Activated effector memory CD4-positive, alpha-beta T cell treated with anti-CD3 and anti-CD28 coated beads, Interleukin-2, amount 50 U/mL, for 16 hours (primary cell): ENCODE measurements around the gene DNAJC15.
"Not testable (repeated sequence)": the region's sequence is repeated elsewhere in the genome, so short reads cannot be mapped to it uniquely, and the experiment has no call there.

Source experiments
- DNase-seq: peaks from one replicate; pipeline ENCODE4 v3.0.0-alpha.2; 2020

Gene DNAJC15

DNA sequence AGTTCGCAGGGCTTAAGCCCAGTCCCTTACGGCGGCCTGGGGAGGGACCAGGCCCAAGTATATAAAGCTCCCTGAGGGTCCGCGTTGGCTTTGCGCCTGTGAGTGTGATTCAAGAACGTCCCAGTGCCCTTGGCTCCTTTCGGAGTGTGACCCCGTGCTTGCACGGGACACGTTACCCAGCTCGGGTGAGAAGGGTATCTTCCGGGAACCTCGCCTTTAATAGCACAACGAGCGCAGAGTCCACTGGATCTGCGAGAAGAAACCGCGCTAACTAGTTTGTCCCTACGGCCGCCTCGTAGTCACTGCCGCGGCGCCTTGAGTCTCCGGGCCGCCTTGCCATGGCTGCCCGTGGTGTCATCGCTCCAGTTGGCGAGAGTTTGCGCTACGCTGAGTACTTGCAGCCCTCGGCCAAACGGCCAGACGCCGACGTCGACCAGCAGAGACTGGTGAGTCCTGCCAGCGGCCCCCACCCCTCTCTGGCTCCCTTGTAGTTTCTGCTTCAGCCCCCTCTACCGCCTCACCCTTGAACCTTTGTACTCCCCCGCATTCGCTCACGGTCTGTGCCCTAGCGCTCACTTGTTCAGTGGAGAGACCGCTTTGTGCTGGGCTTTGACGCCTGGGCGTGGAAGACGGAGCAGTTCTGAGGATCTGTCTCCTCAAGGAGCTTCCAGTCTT is at the start of gene DNAJC15:
DNAJC15 (plus strand) TSS at position 298 of the 675 bp plus-strand sequence; CDS start at position 339, 41 bp downstream.
- peak; percentile 92 for DNase-seq

DNA sequence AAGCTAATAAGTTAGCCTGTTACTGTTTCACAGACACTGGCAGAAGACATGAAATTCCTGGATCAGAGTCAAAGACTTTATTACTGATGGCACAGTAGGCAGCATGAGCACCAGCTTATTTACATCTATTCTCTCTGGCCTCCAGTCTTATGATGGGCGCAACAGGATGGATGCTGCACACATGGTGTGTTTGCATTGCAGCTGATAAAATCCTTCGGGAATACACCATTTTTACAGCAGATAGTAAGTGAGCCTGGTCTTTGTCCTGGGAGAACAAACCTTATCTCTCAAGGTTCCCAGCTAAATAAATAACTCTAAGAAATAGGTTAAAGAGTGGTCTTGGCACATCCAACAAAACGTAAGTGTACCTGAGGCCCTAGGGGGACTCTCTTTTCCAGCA is 47.3 kb upstream of the DNAJC15 start:
- no peak for DNase-seq

DNA sequence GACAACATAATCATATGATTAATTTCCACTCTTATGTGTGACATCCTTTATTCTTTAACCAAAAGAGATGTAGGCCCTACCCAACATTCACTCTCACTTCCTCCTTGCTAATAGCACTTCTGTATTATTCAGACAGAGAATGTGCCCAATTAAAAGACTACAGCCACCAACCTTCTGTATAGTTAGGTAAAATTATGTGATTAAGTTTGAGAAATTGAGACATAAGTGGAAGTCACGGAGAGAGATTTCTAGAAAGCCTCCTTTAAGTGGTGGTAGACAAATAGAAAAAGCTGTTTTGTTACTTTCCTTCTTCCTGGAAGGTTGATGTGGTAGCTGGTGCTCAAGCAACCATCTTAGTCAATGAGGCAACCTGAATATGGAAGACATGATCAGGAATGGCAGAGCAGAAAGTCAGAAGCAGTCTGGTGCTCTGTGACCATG is 46.1 kb upstream of the DNAJC15 start:
- DNase-seq: no peak

DNA sequence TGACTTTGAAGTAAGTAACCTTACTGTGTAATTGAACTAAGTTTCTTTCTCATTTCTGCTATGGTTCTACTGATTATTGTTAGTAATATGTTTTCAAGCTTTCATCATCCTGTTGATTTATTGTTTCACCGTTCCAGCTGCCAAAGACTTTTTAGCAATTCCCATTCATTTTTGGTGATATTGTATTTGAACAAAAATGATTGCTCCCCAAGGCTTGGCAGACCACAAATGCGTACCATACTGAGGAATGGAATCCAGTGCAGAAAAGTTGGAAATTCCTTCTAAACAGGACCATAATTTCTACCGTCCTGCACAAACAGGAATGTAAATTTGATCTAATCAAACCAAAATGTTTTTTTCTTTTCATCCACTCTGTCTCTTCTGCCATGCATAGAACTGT is 42.1 kb upstream of the DNAJC15 start:
- no peak for DNase-seq

DNA sequence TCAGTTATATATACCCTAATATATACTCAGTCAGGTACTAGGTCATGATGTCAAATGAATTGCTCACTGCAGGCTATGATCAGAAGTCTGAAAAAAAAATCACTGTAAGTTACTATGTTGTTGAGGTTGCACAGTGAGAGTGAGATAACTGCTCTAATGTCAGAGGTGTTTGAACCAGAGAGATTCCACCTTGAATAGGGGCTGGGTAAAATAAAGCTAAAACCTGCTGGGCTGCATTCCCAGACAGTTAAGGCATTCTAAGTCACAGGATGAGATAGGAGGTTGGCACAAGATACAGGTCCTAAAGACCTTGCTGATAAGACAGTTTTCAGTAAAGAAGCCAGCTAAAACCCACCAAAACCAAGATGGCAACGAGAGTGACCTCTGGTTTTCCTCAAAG is 41.5 kb upstream of the DNAJC15 start:
- DNase-seq: no peak

DNA sequence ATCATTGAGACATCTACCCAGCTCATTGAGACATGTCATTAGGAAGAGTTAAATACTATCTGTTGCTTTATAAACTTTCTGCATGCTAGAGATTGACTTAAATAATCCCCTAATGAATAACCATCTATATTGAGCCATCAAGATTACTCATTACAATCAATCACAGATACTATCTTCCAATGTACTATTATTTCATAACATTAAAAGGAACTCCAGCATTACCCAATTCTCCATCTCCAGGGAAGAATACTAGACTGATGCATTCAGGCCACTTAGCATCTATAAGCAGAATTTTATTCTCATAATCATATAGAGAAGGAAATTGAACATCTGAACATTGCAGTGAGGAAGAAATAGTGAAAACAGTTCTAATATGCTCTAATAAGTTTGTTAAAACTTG is 39.4 kb upstream of the DNAJC15 start:
- no peak for DNase-seq

DNA sequence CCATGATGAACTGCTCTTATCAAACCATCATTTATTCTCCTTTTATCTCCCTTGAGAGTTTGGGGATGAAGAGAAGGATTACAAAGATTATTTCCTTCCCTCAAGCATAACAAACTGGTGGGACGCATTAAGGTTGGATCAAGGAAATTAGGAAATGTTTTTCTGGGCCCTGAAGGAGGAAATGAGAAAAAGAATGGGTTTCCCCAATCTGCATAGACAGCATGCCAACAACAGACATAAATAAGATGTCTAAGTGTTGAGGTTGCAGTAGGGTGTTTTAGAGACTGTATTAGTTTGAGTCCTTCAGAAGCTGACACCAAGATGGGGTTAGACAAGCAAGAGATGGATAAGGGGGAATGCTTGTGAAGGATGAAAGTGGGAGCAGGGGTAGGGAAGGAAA is 38.7 kb upstream of the DNAJC15 start:
- no peak for DNase-seq

DNA sequence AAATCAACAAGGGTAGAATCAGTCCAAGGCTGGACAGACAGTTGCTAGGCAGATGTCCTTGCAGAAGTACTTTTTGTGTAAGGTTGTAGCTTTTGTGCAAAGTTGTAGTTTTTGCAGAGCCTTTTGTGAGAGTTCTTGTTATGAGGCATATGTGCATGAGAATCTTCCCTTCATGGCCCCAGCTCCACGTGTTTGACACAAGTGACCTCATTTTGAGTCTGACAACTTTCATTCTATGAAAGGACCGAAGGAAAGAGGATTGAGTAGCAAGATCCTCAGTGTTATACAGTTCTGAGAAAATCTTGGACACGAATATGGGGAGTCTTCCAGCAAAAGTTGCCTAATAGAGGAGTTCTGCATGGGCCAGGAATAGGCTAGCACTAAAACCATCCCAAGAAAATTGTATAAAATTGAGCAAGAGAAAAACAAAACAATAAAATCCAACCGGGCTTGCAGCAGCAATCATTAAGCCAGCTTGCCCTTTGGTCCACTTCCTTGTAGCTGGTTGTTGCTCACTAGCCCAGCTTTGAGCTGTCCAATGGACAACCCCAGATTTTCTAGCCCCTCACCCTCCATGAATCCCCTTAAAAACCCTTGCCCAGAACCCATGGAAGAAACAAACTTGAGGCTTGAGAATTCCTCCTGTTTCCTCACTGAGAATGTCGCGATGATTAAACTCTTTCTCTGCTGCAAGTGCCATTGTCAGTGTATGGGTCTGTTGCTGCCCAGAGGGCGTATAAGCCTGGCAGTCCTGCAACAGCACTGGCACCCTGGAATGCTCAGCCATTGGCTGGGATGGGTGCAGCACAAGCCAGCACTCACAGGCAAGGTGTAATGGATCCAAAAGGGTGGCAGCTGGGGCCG is 37.8 kb upstream of the DNAJC15 start:
- DNase-seq: no peak

DNA sequence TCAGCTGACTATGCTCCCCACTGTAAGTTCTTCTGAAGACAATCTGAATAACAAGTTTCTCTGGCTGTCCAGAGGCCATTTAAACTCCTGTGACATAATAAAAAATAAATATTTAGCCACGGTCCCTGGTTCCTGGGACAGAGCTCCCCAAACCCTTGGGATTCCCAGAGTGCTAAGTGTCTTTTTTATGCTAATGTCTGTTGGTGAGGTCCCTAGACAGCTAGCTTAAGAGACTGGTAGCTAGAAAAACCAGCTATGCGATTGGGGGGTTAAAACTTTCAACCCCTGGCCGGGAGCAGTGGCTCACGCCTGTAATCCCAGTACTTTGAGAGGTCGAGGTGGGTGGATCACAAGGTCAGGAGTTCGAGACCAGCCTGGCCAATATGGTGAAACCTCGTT is 37.2 kb upstream of the DNAJC15 start:
- DNase-seq: no peak

DNA sequence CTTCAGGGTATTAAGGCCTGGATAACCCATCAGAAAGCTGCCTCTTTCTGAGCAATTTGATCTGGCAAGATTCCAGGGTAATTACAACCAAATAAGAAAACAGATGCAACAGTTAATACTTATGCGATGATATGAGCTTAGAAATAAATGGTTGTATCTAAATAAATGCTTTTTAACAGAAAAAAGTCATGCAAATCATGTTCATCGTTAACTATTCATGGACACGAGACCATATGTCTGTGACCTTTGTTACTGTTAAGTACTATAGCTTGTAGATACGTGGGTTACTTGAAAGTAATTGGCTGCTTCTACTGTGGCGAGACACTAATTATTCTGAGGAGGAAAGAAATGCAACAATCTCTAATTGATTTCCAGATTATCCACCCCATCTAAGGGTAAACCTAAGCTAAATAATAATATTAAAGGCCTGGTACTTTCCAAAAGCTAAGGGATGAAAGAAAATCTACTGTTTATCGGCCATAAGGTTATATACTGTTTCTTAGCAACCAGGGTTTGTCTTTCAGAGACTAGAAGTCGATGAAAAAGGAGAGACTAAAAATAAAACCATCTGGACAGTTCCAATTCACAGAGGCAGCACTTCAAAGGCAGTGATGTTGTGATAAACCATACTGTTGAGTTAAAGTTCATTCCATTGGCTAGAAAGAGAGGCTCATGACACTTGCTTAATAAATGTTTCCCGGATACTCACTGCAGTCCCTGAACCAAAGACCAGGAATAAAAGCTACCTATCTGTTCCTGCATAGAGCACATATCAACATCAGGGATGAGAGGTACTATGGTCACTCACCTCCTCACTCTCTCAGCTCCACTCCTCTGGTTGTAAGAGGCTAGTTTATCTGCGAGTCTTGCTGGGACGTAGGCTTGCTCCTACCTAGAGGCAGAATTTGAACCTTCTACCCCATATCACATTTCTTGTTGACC is 32.8 kb upstream of the DNAJC15 start:
- DNase-seq: no peak

DNA sequence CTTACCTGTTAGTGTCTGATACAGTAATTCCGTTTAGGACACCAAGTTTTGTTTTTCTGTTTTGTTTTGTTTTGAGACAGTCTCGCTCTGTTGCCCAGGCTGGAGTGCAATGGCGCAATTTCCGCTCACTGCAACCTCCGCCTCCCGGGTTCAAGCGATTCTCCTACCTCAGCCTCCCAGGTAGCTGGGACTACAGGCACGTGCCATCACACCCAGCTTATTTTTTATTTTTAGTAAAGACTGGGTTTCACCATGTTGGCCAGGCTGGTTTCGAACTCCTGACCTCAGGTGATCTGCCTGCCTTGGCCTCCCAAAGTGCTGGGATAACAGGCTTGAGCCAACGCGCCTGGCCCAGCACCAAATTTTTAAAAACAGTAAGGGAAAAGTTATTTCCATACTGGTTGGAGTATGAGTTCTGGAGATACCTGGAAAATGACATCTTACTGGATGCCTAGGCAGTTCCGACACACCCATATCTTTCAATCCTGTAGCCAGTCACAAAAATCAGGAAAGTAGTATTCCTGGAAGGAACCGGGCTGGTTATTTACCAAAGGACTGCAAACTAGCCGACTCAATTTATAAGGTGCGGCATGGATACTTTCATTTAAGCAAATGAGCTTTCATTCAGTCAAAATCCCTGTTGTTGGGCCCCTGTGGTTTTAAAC is 32.0 kb upstream of the DNAJC15 start:
- DNase-seq: not testable (repeated sequence)

DNA sequence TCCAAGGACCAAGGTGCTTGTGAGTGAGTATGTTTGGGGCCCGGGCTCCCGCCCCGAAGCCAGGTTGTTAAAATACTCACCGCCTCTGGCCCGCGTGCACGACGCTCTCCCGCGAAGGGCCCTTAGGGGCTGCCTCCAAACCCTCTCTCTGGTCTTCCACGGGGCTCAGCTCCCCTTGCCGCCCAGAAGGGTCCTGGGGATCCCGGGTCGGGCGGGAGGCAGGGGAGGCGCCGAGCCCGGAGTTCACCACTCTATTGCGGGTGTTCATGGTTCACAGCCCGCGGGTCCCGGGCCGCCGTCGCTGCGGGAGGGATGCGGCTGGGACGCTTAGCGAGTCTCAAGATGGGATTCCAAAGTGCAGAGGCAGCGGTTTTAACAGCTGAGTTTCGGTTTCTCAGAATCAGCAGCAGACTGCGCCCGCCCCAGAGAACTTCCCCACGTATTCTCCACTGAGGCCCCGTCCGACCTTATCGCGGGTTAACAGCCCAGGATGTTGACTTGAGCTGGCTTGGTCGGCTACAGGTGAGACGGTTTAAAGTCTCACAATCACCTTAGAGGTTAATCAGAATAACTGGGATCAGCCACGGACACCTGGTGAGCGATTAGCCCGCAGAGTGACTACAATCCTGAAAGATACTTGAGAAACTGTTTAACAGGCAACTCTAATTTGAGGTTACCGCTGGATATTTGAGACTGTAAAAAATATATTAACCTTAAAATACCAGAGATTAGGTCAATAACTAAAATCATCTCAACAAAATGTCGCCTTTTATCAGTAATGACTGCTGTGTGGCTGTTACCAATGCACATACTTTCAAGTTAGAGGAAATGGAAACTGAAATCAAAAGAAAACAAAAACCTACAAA is 31.3 kb upstream of the DNAJC15 start, which contains the start of gene EPSTI1:
EPSTI1 (minus strand) TSS at position 344 of the 866 bp plus-strand sequence; CDS start at position 268, 76 bp downstream.
- DNase-seq: peak; percentile 91

DNA sequence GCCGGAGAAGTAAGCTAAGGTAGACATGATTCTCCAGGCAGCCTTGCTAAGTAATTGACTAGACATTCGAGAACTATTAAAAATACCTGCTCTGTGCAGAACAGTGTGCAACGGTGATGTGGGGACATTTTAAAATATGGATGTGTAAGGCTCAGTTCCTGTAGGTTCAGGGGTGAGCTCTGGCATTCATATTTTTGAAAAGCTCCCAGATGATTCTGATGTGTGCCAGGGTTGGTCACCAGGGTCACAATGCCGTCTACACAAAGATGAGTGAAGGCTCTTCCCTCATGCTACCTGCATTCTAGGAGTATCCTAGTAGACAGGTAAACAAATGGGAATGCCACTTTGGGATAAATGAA is 30.6 kb upstream of the DNAJC15 start:
- DNase-seq: no peak

DNA sequence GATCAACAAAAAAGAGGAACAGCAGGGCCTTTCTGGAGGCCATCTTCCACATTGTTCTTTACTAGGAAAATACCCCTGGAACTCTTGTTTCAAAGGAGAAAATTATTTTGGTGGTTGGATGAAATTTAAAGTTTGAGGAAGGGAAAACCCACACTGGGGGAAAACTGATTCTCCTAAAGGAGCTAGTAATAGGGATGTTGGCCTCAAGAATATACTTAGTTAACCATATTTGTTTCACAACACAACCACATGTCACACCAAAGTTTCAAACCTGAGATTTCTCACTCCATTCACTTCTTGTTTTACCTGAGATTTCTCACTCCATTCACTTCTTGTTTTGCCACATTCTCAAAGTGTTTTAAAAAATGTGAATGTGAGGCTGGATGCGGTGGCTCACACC is 28.5 kb upstream of the DNAJC15 start:
- DNase-seq: no peak

DNA sequence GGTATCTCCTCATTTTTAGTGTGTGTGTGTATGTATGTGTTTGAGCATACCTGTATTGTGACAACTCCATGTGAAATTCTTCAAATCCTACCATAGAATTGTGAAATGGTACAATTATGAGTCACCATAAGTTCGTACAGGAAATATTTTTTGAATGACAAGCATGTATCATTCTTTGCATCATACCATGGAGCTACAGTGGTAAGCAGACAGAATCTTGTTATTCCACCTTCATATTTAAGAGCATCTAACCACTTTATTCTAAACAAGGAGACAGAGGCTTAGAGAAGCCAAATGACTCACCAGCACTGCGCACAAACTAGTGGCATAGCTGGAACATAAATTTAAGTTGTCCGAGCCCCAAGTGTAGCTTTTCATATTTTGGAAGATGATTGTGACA is 26.8 kb upstream of the DNAJC15 start:
- DNase-seq: no peak

DNA sequence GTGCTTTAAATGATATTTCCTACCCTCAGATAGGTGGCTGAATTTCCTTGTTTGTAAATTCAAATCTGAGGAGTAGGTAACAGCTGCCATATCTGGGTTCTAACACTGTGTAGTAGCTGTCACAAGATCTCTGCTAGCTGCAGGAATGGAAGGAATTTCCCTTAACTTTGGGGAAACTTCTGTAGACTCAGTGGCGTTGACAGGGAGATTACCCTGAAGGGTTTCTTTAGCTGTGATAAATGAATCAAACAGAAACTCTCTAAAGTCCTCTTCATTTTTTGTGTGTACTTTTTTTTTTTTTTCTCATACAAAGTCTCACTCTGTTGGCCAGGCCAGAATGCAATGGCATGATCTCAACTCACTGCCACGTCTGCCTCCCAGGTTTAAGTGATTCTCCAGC is 26.0 kb upstream of the DNAJC15 start:
- DNase-seq: no peak

DNA sequence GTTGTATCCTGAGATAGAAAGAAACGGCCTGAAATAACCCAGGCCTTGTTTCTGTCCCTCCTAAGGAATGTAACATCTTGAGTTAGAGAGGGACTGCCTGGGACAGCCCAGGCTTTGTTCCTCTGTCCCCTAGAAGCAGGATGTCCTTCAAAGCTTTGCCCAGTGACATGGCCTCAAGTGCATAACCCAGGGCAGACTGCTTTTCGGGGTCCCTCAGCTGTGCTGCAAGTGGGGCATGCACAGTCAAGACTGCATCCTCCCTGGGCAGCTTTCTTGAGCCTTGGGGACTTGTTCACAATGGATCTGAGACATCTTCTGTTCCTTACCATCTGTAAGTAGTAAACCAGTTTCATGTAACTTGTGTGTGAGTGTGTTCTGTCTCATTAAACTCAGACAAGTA is 23.9 kb upstream of the DNAJC15 start:
- DNase-seq: no peak

DNA sequence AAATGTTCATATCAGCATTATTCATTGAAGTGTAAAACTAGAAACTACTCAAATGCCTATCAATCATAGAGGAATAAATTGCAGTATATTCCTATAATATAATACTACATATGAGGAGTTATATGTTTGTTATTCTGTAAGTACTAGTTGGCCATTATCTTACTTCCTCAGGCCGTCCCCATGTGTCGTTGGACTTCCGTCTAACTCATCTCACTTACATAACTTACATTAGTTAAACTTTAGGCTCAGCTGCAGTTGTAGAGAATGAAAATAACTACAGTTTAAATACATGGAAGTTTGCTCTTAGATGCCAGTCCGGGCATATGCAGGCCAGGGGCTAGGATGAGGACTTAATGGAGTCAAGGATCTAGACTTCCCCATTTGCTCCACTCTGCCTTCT is 22.7 kb upstream of the DNAJC15 start:
- no peak for DNase-seq

DNA sequence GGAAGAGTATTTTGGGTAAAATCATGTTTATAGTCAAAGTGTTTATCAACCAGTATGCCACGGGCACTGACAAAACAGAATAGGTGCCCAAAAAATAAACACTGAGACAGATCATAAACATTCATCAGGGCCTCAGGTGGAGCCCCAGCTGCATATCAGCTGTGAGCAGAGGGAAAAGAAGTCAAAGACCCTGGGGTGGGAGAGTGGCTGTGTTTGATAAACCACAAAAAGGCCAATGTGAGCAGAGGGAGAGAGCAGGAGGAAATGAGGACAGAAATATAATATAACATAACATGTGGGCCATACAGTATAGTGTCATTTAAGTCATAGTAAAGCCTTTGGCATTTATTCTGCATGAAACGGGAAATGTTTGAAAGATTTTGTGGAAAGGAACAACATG is 21.4 kb upstream of the DNAJC15 start:
- no peak for DNase-seq

DNA sequence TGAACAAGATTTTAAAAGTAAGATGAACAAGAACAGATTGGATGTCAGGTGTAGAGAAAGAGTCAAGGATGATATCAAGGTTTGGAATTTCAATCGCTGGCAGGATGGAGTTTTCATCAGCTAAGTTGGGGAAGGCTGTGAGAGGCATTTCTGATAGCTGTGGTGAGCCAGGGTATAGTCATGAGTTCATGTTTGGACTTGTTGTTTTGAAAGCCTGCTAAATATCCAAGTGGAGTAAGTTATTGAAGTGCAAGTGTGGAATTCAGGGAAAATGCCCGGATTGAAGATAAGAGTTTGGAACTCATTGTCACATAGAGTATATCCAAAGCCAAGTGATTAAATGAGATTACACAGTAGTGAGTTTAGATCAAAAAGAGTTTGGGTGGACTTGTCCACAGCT is 20.4 kb upstream of the DNAJC15 start:
- DNase-seq: no peak

DNA sequence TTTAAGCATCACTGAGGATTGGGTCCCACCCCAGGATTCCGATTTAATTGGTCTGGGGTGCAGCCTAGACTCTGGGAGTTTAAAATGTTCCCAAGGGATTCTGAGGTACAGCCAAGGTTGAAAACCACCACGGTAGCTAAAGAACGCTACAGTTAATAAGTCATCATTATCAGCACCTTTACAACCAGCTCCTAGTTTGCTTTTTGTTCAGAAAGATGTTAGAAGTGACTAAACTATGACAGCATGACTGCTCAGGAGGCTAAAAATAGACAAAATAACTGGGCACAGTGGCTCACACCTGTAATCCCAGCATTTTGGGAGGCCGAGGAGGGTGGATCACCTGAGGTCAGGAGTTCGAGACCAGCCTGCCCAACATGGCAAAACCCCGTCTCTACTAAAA is 19.7 kb upstream of the DNAJC15 start:
- DNase-seq: no peak
